Skeletal muscle cell (primary cell): ENCODE measurements around the gene NAA10.

Experiments used
- DNase-seq: peaks from one replicate; pipeline ENCODE4 v3.0.0-alpha.2; 2010; ENCODE audit warnings: low read depth
- H3K4me3 ChIP-seq: 2 replicates; pipeline ENCODE4 v1.5.1; 2011; ENCODE audit warnings: low read depth, mild to moderate bottlenecking, control low read depth, low read length, moderate library complexity

NAA10 gene

GRCh38 chrX:153931748-153932147 is 3.1 kb downstream of the NAA10 start:
- DNase-seq = no peak
- no peak overlapping the region for H3K4me3 ChIP-seq

GRCh38 chrX:153931151-153931550 is 3.7 kb downstream of the NAA10 start:
- no peak overlapping the region for H3K4me3 ChIP-seq
- DNase-seq = no peak

- DNase-seq = no peak
- no peak overlapping the region for H3K4me3 ChIP-seq
These were observed 4.6 kb downstream of the NAA10 start for GRCh38 chrX:153930011-153930910.

GRCh38 chrX:153929576-153929975 is 5.3 kb downstream of the NAA10 start:
- no peak for DNase-seq
- no peak overlapping the region for H3K4me3 ChIP-seq

- DNase-seq = no peak
- H3K4me3 ChIP-seq = no peak overlapping the region
These were observed 6.0 kb downstream of the NAA10 start for GRCh38 chrX:153928846-153929245.

DNA sequence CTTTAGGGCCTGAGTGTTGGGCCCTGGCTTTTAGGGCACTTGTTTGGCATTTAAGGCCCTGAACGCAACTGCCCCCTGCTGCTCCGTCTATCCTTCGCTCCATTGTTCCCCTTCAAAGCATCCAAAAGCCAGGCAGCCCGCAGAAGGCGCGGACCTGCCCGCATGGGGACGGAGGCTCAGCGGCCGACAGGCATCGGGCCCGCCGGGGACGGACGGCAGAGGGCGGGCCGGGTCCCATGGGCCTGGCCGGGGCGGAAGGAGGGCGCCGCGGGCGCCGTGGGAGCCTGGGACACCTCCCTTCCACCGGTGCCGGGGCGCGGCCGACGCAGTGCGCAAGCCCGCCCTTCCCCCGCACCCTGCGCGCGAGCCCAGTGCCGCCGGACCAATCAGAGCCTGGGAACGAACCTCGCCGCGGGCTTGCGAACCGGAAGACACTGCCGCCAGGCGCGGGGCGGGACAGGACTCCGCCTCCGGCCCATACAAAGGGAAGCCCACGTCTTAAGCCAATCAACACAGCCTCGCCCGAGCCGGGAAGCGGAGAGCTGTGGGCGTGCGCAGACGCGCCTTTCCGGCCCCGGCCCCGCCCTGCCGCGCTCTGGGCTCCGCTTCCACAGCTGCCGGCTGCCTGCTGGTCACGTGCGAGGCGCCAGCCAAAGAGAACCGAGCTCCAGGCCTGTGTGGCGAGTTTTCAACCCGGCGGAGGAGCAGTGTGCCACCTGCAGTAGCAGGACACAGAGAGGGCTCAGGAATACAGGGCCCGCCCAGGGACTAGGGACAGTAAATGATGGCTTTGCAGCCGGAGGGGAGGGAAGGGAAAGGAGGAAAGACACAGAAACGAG is 6.7 kb downstream of the NAA10 start:
- DNase-seq = peak; percentile 93
- H3K4me3 ChIP-seq = peak overlapping the region; percentile 58

DNA sequence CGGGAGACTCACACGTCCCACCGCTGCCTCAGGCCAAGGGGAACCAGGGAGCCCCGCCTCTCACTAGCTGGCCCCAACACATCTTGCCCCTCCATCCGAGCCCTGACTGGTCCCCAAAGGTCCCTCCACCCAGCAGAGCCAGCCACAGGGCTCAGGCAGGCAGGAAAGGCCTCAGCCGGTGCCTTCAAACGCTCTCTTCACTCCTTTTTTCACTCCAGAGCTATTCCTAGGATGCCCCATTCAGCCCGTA is 7.2 kb downstream of the NAA10 start:
- no peak for DNase-seq

DNA sequence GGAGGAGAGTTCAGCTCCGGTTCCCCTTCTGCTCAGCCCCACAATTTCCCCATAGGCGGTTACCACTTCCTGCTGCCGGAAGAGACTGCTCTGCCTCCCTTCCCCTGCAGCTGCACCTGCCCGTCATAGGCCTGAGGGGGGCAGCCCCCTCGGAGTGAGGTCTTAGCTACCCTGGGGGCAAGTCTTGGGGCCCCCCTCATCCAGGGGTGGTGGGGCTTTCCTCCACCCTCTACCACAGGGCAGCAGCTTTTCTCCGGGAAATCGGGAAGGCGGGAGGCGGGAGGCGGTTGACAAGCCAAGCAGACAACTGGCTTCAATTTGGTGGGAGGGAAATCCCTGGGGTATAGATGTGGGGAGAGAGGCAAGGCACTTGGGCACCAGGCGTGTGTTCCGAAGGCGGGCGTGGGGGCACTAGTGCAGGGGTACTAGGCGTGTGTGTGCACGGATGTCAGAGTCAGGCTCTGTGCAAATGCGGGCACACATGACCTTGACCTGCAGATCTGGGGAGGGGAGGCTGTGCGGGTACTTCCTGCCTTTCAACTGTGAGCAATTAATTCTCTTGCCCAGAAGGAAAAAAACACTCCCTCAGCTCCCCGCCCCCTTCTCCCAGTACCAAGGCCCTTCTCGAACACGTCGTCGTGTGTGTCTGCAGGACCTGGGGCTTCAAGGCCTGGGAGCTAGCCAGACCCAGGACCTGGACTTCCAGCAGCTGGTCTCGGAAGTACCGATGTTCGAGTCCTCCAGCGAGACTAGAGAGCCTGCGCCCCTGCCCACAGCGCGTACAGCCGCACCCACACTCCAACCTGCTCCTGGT is 7.8 kb downstream of the NAA10 start:
- no peak for DNase-seq
- peak overlapping the region; percentile 58 for H3K4me3 ChIP-seq

More for the DNA sequence above, 7.2 kb downstream of the NAA10 start:
- peak overlapping the region; percentile 58 for H3K4me3 ChIP-seq

GRCh38 chrX:153926552-153926857 is 8.3 kb downstream of the NAA10 start:
- H3K4me3 ChIP-seq = peak overlapping the region; percentile 11

GRCh38 chrX:153925739-153926551 is 8.9 kb downstream of the NAA10 start, which contains the start of gene ARHGAP4:
ARHGAP4 (minus strand) TSS chrX:153926264; CDS start chrX:153926202, 62 bp downstream.
- peak within 1 kb of the TSS; percentile 58 for H3K4me3 ChIP-seq
- DNase-seq = no peak

More at GRCh38 chrX:153926552-153926857, 8.3 kb downstream of the NAA10 start:
- no peak for DNase-seq

DNA sequence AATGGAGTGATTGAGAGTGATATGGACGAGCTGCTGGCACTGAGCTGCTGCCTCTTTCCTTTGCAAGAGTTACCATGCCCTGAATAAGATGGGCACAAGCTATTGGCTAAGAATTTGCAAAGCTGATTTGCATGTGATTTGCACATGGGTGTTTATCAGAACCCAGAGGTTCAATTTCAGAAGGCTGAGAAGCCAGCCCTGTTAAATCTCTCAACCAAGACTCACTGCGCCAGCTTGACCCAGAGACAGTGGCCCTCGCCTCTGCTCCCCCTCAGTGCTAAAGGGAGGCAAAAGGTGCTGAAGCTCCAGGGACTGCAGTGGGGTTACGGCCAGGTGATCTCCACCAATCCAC is 9.5 kb downstream of the NAA10 start:
- no peak for DNase-seq
- H3K4me3 ChIP-seq = no peak overlapping the region

GRCh38 chrX:153924149-153924861 is 10.5 kb downstream of the NAA10 start:
- no peak overlapping the region for H3K4me3 ChIP-seq
- no peak for DNase-seq

GRCh38 chrX:153922932-153923857 is 11.6 kb downstream of the NAA10 start:
- no peak for DNase-seq

GRCh38 chrX:153921511-153922446 is 13.1 kb downstream of the NAA10 start:
- DNase-seq = no peak
- no peak overlapping the region for H3K4me3 ChIP-seq

More at GRCh38 chrX:153922932-153923857, 11.6 kb downstream of the NAA10 start:
- H3K4me3 ChIP-seq = no peak overlapping the region

DNA sequence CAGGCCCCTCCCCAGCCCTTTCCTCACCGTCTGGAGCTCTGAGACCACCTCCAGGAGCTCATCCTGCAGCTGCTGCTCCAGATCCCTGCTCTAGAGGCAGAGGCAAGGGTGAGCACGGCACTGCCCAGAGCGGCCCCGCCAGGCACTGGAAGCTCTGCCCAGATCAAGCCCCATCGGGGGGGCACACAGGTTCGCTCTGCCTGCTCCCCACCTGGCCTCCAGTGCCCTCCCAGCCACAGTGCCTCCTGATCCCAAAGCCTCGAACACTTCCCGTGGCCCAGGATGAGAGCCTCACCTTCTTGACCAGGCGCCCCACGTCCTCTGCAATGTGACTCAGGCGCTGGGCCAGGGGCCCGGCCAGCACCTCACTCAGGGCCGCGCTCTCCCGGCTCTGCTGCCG is 13.8 kb downstream of the NAA10 start:
- DNase-seq = no peak
- H3K4me3 ChIP-seq = no peak overlapping the region

DNA sequence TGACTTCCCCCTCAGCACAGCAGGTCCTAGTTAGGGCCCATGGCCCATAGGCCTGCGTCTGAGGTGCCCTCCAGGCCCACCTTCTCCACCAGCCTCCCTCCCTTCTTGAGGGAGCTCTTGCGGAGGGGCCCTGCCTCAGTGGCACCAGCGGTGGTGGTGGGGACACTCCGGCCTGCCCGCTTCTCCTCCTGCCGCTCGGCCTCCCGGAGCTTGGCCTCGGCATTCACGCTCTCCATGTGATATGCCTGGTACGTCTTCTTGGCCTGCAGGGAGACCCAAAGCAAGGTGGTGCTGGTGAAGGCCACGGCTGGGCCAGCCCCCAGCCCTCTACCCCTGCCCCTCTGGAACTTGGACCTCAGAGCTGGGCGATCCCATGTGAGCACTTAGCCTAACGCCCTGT is 14.3 kb downstream of the NAA10 start:
- no peak overlapping the region for H3K4me3 ChIP-seq
- DNase-seq = no peak

- H3K4me3 ChIP-seq = no peak overlapping the region
- no peak for DNase-seq
These were observed 15.6 kb downstream of the NAA10 start for GRCh38 chrX:153919281-153919680.
